Measurements from ENCODE around the gene EGFL7. TPM values are rescaled to one million over a fixed set of nuclear protein-coding genes. Genes with fewer than 3 reads are reported as not detected.

Gene EGFL7
- total and polyA plus RNA-seq, 10 of the 15 experiments (the other 5 are each of a cell fraction or from before 2014, with no cell fraction given) = 0.06 to 0.46 (median 0.19) TPM; not detected in 5

- POLR2A ChIA-PET = no interaction called here
- H3K4me1 ChIP-seq (ENCODE audit: control insufficient read depth, insufficient read depth, low read length) = peaks cover 22% of the 10 kb centered on the region
- no peak for DNase-seq (ENCODE audit: low read depth, low spot score)
- H3K36me3 ChIP-seq (ENCODE audit: control insufficient read depth in 2 of 2, insufficient read depth in 2 of 2, low read length in 1 of 2) = no peaks in the 10 kb centered on the region
- no peak overlapping the region for H3K4me3 ChIP-seq
- H4K20me1 ChIP-seq (ENCODE audit: control insufficient read depth, insufficient read depth) = no peaks in the 10 kb centered on the region
- CTCF ChIA-PET = no interaction called here
- SMC1A ChIA-PET (ENCODE audit: uncharacterized antibody, unreplicated experiment) = no interaction called here
- H3K9me3 ChIP-seq (replicated peaks; ENCODE audit: control insufficient read depth, insufficient read depth, low read length) = no peaks in the 10 kb centered on the region
- H3K4me2 ChIP-seq (ENCODE audit: control insufficient read depth, insufficient read depth) = no peak overlapping the region
- H3K27ac ChIP-seq (ENCODE audit: control insufficient read depth, insufficient read depth) = no peak overlapping the region
- in situ Hi-C loops (cut with MboI) (no loop called here), intact Hi-C loops (cut with micrococcal nuclease; ENCODE audit: unreplicated experiment) (no loop called here)
- TF ChIP-seq TCF12 (IDR thresholded peaks at IDR 0.05; ENCODE audit: low read depth, low read length) (no peak), RBBP5 (conservative IDR thresholded peaks at IDR 0.05) (no peak), ELK1 (IDR thresholded peaks at IDR 0.05; ENCODE audit: low read depth, low read length) (no peak), WRNIP1 (IDR thresholded peaks at IDR 0.05; ENCODE audit: borderline replicate concordance, low read depth, low read length) (no peak), CBFB (IDR thresholded peaks at IDR 0.05; ENCODE audit: low read depth) (no peak), ATF7 (IDR thresholded peaks at IDR 0.05; ENCODE audit: low read depth) (no peak), CREB1 (IDR thresholded peaks at IDR 0.05; ENCODE audit: low read depth) (no peak), ATF3 (IDR thresholded peaks at IDR 0.05; ENCODE audit: borderline replicate concordance, extremely low read depth, low read depth, low read length) (no peak), ETV6 (conservative IDR thresholded peaks at IDR 0.05 in 1 of 2, IDR thresholded peaks at IDR 0.05 in 1 of 2; ENCODE audit: borderline replicate concordance in 1 of 2, low read depth in 1 of 2) (no peak), HDAC6 (IDR thresholded peaks at IDR 0.05; ENCODE audit: unreplicated experiment) (no peak), POU2F2 (IDR thresholded peaks at IDR 0.05; ENCODE audit: borderline replicate concordance, low read depth, low read length) (no peak), RCOR1 (conservative IDR thresholded peaks at IDR 0.05; ENCODE audit: low read depth, low read length) (no peak), MLLT1 (IDR thresholded peaks at IDR 0.05) (no peak), EED (IDR thresholded peaks at IDR 0.05; ENCODE audit: low read depth) (no peak)
- H3K27me3 ChIP-seq (replicated peaks in 1 of 2; ENCODE audit: control insufficient read depth in 2 of 2, insufficient read depth in 2 of 2, low read length in 1 of 2) = no peaks in the 10 kb centered on the region
- H3K9ac ChIP-seq (ENCODE audit: control insufficient read depth, insufficient read depth, low read length) = no peak overlapping the region
- H2AFZ ChIP-seq (ENCODE audit: control insufficient read depth, low read depth, low read length) = no peak overlapping the region
- no TSS peak for BruUV-seq (replicated peaks)
- RAD21 ChIA-PET (ENCODE audit: unreplicated experiment) = no interaction called here
- no peak for ATAC-seq
- no peaks in the 10 kb centered on the region for H3K79me2 ChIP-seq (ENCODE audit: control insufficient read depth, insufficient read depth, low read length)
- 18% methylated on average over 10 of the region's 10 CpGs for WGBS (ENCODE audit: insufficient coverage, insufficient replicate concordance, low lambda C conversion rate, missing lambda C conversion rate)
- FAIRE-seq = no peak
Measured at GRCh38 chr9:136621734-136622093, 41.0 kb upstream of the EGFL7 start.

All from GM12878 (cell line).